HepG2 (cell line): Measurements from ENCODE around the gene DCC. TPM values are rescaled to one million over a fixed set of nuclear protein-coding genes. Genes with fewer than 3 reads are reported as not detected.

Experiments used
- AHDC1 ChIP-seq: sonication (generic); formaldehyde crosslinking; IDR thresholded peaks from 2 replicates; pipeline ENCODE4 v1.5.1; 2020; ENCODE audit warnings: mild to moderate bottlenecking, missing genetic modification reagents, borderline replicate concordance
- FOXP4 ChIP-seq: sonication (generic); formaldehyde crosslinking; IDR thresholded peaks from 2 replicates; pipeline ENCODE4 v1.4.0; 2020; ENCODE audit warnings: missing genetic modification reagents
- HNF1A ChIP-seq, 2 experiments: sonication (generic) in 1 of 2; formaldehyde crosslinking in 1 of 2; IDR thresholded peaks; 2 replicates each; pipeline versions ENCODE4 v1.4.0 to v1.6.1; 2016 to 2020; ENCODE audit warnings: borderline replicate concordance in 1 of 2, low read depth in 1 of 2, mild to moderate bottlenecking in 1 of 2, missing genetic modification reagents in 1 of 2
- HOXA5 ChIP-seq: sonication (generic); formaldehyde crosslinking; IDR thresholded peaks from 2 replicates; pipeline ENCODE4 v1.4.0; 2020; ENCODE audit warnings: missing genetic modification reagents
- NPAS2 ChIP-seq: sonication (generic); formaldehyde crosslinking; IDR thresholded peaks from 2 replicates; pipeline ENCODE4 v1.8.0; 2022; ENCODE audit warnings: mild to moderate bottlenecking, missing genetic modification reagents, borderline replicate concordance
- SMYD3 ChIP-seq: sonication (generic); formaldehyde crosslinking; IDR thresholded peaks from 2 replicates; pipeline ENCODE4 v1.8.1; 2023; ENCODE audit warnings: mild to moderate bottlenecking, missing genetic modification reagents
- TSC22D2 ChIP-seq: sonication (generic); formaldehyde crosslinking; IDR thresholded peaks from 2 replicates; pipeline ENCODE4 v1.5.1; 2020; ENCODE audit warnings: missing genetic modification reagents, mild to moderate bottlenecking, borderline replicate concordance
- ZBTB8A ChIP-seq: sonication (generic); formaldehyde crosslinking; IDR thresholded peaks from 2 replicates; pipeline ENCODE4 v1.4.0; 2020; ENCODE audit warnings: mild to moderate bottlenecking, low read depth, missing genetic modification reagents, borderline replicate concordance
- ZNF414 ChIP-seq: sonication (generic); formaldehyde crosslinking; IDR thresholded peaks from 2 replicates; pipeline ENCODE4 v1.5.0; 2020; ENCODE audit warnings: missing genetic modification reagents
- ZNF710 ChIP-seq: sonication (generic); formaldehyde crosslinking; IDR thresholded peaks from 2 replicates; pipeline ENCODE4 v1.5.0; 2020; ENCODE audit warnings: mild to moderate bottlenecking, missing genetic modification reagents, borderline replicate concordance
- polyA plus RNA-seq, 8 experiments: library from polyadenylated mRNA; depleted of rRNA in 3 of 8; stranded (reverse) in 7 of 8; unstranded in 1 of 8; fragments of >200 nt; fragmentation: Illumina TruSeq in 4 of 8; extraction: Trizol in 4 of 8; gene quantifications; 2 replicates each; pipeline versions ENCODE4 v1.2.1 to v1.2.3, GENCODE V29; 2011 to 2016; ENCODE audit warnings: low read depth in 4 of 8, missing spikeins in 1 of 8, mixed read lengths in 1 of 8; ENCODE audit not compliant: insufficient read depth in 1 of 8
- total RNA-seq, 5 experiments: library from RNA; depleted of rRNA; stranded (reverse); fragments of >200 nt; fragmentation: Illumina TruSeq; extraction: Trizol; gene quantifications; 2 replicates each; pipeline ENCODE4 v1.2.3, GENCODE V29; 2016; ENCODE audit warnings: low read depth in 1 of 5

The DCC gene
- total and polyA plus RNA-seq, 2 of the 13 experiments (the other 11 are each of a cell fraction or from before 2014, with no cell fraction given), result not detected

GRCh38 chr18:52813635-52814416, 473.8 kb downstream of the DCC start (continued):
- TF ChIP-seq HNF1A (IDR thresholded peaks at IDR 0.05; ENCODE audit: low read depth), result no peak
- no peak for TF ChIP-seq HNF1A (CRISPR knock-in tag; IDR thresholded peaks at IDR 0.05; ENCODE audit: borderline replicate concordance)
- no peak for TF ChIP-seq NPAS2 (CRISPR knock-in tag)
- TF ChIP-seq AHDC1 (CRISPR knock-in tag), result no peak
- TF ChIP-seq SMYD3, result no peak
- no peak for TF ChIP-seq ZNF414 (CRISPR knock-in tag)
- no peak for TF ChIP-seq FOXP4 (CRISPR knock-in tag)
- TF ChIP-seq HOXA5 (CRISPR knock-in tag), result no peak
- TF ChIP-seq TSC22D2 (CRISPR knock-in tag), result no peak
- TF ChIP-seq ZBTB8A (CRISPR knock-in tag), result no peak
- no peak for TF ChIP-seq ZNF710 (CRISPR knock-in tag)
